HG02884 (cell line): ENCODE results near the gene CDHR3.

Source experiments
- ATAC-seq: cut with Tn5 transposase; IDR thresholded peaks from one replicate; pipeline ENCODE4 v1.9.1; 2021; ENCODE audit warnings: mild to moderate bottlenecking, moderate library complexity; ENCODE audit not compliant: unreplicated experiment

CDHR3 gene

DNA sequence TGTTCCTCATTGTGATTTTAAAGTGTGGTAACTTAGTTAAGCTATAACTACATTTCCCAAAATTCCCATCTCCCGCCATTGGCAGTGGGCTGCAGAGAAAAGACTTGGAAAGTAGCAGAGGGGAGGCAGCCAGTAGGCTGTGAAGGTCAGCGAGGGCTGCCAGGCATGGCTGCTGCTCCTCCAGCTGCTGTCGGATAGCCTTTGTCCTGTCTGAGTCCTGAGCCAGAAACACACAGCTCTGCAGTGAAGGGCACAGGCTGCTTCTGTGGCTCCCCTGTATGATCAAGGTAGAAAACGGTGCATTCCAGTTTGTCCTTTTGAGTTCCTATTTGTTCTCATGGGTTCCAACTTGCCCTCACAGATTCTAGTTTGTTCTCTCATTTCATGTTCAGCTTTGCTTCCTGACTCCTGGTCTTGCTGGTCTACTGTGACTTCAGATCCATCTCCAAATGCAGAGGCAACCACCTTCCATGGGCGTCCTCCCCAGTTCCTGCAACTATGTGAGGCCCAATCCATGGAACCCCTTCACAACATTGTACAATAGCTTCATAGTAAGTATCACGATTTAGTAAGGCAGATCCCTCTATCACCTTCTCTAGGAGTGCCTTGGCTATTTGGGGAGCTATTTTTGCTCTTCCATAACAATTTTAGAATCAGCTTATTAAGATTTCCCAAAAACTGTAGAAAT, 117.4 kb downstream of the CDHR3 start:
- no peak for ATAC-seq

- ATAC-seq, result no peak
Measured at GRCh38 chr7:106082087-106082854, 119.2 kb downstream of the CDHR3 start.
